Peyer's patch (tissue), 4 donors: ENCODE measurements around the gene UBTF.

Experiments used
- CTCF ChIP-seq, 6 experiments: fragments of 450-650 bp in 4 of 6; fragments of 200-600 bp in 2 of 6; sonication (generic) in 1 of 6; IDR thresholded peaks; one replicate each; pipeline ENCODE4 v1.5.1; 2017 to 2019; ENCODE audit warnings: antibody characterized with exemption in 6 of 6, mild to moderate bottlenecking in 3 of 6, moderate library complexity in 1 of 6
- POLR2A ChIP-seq, 2 donors: fragments of 450-650 bp; IDR thresholded peaks; one replicate each; pipeline ENCODE4 v1.5.1; 2017; ENCODE audit warnings: antibody characterized with exemption in 2 of 2, mild to moderate bottlenecking in 2 of 2, moderate library complexity in 2 of 2

GRCh38 chr17:44193326-44194084 is 26.0 kb downstream of the UBTF start:
- TF ChIP-seq POLR2A (IDR thresholded peaks at IDR 0.05) (no peak), CTCF (IDR thresholded peaks at IDR 0.05) (no peak)
